Left ventricle myocardium inferior (tissue), 1 donor: ENCODE measurements around the gene IQSEC3. TPM values are rescaled to one million over a fixed set of nuclear protein-coding genes. Genes with fewer than 3 reads are reported as not detected.
"Not testable (repeated sequence)": the region's sequence is repeated elsewhere in the genome, so short reads cannot be mapped to it uniquely, and the experiment has no call there.

Experiments used
- DNase-seq: peaks from one replicate; pipeline ENCODE4 v3.0.0-alpha.2; 2020
- H3K27ac ChIP-seq: fragments of 200-600 bp; replicated peaks from 2 replicates; pipeline ENCODE4 v1.8.0; 2021
- H3K27me3 ChIP-seq: fragments of 200-600 bp; 2 replicates; pipeline ENCODE4 v1.8.0; 2021; ENCODE audit warnings: low read depth
- H3K36me3 ChIP-seq: fragments of 200-600 bp; 2 replicates; pipeline ENCODE4 v1.8.0; 2021
- H3K4me1 ChIP-seq: fragments of 200-600 bp; 2 replicates; pipeline ENCODE4 v1.8.0; 2021
- H3K4me3 ChIP-seq: fragments of 200-600 bp; 2 replicates; pipeline ENCODE4 v1.8.0; 2021; ENCODE audit warnings: mild to moderate bottlenecking, moderate library complexity
- H3K9me3 ChIP-seq: fragments of 200-600 bp; replicated peaks from 2 replicates; pipeline ENCODE4 v1.8.0; 2021
- intact Hi-C: fragments of 100-400 bp; cut with micrococcal nuclease; formaldehyde crosslinking; loops from one replicate; pipeline ENCODE4 v1.11.0; 2022
- total RNA-seq: library from RNA; stranded (reverse); fragmentation: NEBNext Ultra II Directional; extraction: Animal tissue kit (Norgen Biotek cat#: 25700); gene quantifications from one replicate; pipeline ENCODE4 v1.2.1, GENCODE V29; 2021
- TF ChIP-seq, protein P1 (sequence below): fragments of 200-600 bp; IDR thresholded peaks from 2 replicates; pipeline ENCODE4 v1.8.0; 2021; ENCODE audit warnings: antibody characterized with exemption, mild to moderate bottlenecking, borderline replicate concordance
- donor health status: DM: no; HTN: yes; CAD: no; lungs with severe emphysema.

Gene IQSEC3
- total RNA-seq, 1 donor from 2014 or later = 0.69 TPM

DNA sequence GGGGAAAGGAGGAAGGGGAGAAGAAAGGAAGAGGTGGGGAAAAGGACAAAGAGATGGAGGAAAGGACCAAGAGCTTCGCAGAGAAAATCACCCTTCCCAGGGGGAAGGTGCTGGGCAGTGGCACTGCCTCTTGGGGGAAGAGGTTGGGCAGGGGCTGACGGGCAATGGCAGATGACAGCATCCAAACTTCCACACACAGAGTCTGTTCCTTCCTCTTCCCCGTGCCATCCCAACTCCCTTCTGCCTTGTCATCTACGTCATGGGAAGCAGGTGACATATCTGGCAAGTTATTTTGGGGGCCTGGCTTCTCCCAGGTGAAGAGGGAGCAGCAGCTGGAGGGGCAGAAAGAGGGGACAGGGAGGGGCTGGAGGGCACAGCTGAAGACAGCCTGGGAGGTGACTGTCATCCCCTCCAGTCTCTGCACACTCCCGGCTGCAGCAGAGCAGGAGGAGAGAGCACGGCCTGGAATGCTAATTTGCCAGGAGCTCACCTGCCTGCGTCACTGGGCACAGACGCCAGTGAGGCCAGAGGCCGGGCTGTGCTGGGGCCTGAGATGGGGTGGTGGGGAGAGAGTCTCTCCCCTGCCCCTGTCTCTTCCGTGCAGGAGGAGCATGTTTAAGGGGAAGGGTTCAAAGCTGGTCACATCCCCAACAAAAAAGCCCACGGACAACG, 43.9 kb upstream of the IQSEC3 start:
- DNase-seq = no peak
- Histone ChIP-seq H3K27me3 (no peaks in the 10 kb centered on the region), H3K4me3 (no peak overlapping the region), H3K36me3 (peaks cover 33% of the 10 kb centered on the region), H3K27ac (no peak overlapping the region), H3K4me1 (peaks cover 12% of the 10 kb centered on the region), H3K9me3 (no peaks in the 10 kb centered on the region)
- TF ChIP-seq, protein P1, sequence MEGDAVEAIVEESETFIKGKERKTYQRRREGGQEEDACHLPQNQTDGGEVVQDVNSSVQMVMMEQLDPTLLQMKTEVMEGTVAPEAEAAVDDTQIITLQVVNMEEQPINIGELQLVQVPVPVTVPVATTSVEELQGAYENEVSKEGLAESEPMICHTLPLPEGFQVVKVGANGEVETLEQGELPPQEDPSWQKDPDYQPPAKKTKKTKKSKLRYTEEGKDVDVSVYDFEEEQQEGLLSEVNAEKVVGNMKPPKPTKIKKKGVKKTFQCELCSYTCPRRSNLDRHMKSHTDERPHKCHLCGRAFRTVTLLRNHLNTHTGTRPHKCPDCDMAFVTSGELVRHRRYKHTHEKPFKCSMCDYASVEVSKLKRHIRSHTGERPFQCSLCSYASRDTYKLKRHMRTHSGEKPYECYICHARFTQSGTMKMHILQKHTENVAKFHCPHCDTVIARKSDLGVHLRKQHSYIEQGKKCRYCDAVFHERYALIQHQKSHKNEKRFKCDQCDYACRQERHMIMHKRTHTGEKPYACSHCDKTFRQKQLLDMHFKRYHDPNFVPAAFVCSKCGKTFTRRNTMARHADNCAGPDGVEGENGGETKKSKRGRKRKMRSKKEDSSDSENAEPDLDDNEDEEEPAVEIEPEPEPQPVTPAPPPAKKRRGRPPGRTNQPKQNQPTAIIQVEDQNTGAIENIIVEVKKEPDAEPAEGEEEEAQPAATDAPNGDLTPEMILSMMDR = no peak
- intact Hi-C loops = no loop called here

DNA sequence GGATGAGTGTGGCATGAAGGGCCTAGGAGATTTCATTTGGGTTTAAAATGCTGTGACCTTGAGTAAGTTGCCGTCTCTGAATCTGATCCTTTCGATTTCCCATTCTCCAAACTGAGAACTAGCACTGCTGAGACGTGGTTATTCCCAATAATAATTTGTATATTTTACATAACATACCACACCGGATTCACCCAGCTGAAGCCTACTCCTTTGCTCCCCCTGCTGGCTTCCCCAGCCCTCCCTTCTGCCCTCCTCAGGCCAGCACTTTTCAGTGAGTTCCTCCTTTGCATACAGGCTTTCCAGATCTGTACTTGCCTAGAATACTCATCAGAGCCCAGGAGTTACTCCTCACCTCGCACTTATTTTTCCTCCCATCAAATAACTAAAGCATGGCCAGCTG, 38.7 kb upstream of the IQSEC3 start:
- H3K27ac ChIP-seq, DNase-seq: not testable (repeated sequence)

DNA sequence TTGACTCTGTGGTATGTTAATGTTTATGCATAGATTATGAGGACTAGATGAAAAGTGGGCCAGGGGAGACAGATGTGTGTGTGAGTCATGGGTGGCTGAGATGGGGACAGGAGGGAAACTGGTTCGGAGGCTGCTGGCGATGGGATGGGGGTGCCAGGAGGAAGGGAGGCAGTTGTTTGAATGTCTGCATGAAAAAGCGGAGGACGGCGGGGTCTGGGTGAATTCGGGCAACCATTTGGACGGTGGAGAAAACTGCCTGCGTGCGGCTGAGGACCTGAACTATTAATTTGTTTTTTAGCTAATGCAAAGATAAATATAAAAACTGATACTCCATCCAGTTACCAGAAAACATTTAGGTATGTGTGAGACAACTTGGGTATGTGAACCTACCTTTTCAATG, 27.8 kb upstream of the IQSEC3 start:
- intact Hi-C loops, H3K36me3 ChIP-seq: not testable (repeated sequence)

More for the DNA sequence above, 38.7 kb upstream of the IQSEC3 start:
- H3K4me1 ChIP-seq, H3K27me3 ChIP-seq, H3K36me3 ChIP-seq, H3K4me3 ChIP-seq, H3K9me3 ChIP-seq, intact Hi-C loops: not testable (repeated sequence)

DNA sequence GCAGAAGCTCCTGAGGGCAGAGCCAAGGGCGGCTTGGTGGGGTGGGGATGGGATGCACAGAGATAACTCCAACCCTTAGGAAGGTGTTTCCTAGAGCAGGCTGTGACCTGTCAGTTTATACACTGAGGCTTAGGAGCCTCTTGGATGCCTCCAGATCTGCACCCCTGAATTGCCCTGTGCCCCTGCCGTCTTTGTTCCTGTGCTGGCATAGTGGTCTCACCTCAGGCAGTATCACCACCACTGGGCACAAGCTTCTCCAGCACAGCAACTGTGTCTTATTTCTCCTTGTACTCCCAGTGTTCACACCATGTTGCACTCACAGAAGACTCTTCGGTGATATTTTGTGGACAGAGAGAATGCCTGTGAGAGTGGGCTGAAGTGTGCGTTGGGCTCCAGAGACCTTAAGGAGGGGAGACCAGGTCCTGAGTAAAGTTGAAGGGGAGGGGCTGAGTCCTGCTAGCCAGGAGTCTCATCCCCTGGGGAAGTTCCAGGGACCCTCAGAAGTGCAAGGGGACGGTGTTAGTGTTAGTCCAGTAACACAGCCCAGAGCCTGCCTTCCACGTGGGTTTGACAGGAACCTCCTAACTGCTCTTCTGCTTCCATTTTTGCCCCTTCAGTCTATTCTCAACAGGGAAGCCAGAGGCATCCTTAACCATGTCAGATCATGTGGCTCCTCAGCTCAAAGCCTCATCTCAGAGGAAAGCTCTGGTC, 26.9 kb upstream of the IQSEC3 start:
- intact Hi-C loops, H3K4me3 ChIP-seq, H3K9me3 ChIP-seq, DNase-seq, H3K27ac ChIP-seq, H3K36me3 ChIP-seq, H3K4me1 ChIP-seq: not testable (repeated sequence)
- peaks cover 24% of the 10 kb centered on the region for H3K27me3 ChIP-seq

More for the DNA sequence above, 27.8 kb upstream of the IQSEC3 start:
- H3K4me1 ChIP-seq, H3K9me3 ChIP-seq, H3K27ac ChIP-seq, DNase-seq, H3K4me3 ChIP-seq: not testable (repeated sequence)
- peaks cover 15% of the 10 kb centered on the region for H3K27me3 ChIP-seq

GRCh38 chr12:44352-44751, 22.2 kb upstream of the IQSEC3 start:
- intact Hi-C loops, H3K27ac ChIP-seq, H3K4me1 ChIP-seq, H3K36me3 ChIP-seq, H3K4me3 ChIP-seq, H3K9me3 ChIP-seq, DNase-seq: not testable (repeated sequence)
- H3K27me3 ChIP-seq = peaks cover 36% of the 10 kb centered on the region

DNA sequence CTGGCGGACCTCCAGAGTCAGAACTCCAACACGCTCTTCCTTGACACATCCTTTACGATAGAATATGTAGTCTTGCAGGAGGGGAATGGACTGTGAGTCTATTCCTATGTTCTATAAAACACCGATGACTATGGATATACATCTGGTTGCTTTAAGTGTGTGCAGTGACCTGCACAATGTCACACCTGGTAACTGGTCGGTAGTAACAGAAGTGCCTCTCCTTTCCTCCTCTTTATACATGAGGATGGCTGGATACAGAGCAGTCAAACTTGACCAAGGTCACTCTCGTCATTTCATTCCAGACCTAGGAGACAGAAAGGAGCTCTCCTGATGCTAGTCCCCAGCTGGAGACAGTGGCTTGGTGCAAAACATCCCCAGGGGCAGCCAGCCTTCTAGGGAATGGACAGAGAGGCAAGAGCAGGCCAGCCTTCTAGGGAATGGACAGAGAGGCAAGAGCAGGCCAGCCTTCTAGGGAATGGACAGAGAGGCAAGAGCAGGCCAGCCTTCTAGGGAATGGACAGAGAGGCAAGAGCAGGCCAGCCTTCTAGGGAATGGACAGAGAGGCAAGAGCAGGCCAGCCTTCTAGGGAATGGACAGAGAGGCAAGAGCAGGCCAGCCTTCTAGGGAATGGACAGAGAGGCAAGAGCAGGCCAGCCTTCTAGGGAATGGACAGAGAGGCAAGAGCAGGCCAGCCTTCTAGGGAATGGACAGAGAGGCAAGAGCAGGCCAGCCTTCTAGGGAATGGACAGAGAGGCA, 21.2 kb upstream of the IQSEC3 start:
- peaks cover 29% of the 10 kb centered on the region for H3K27me3 ChIP-seq
- DNase-seq, intact Hi-C loops, H3K9me3 ChIP-seq, H3K36me3 ChIP-seq, H3K27ac ChIP-seq, H3K4me3 ChIP-seq, H3K4me1 ChIP-seq: not testable (repeated sequence)

DNA sequence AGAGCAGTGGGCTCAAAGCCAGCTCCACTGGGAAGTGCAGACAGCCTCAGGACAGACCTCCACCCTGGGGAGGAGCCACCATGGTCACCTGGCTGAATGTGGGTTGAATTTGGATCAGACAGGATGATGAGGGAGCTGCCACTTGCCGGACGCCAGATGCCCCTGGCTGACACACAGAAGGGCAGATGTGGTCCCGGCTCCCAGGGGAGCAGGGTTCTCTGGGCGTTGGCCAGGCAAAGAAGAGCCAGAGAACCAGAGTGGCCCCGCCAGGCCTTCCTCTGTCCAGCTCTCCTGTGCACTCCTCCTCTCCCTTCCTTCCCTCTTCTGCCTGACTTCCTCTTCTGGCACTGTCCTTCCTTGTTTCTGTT, 20.6 kb upstream of the IQSEC3 start:
- DNase-seq, intact Hi-C loops: not testable (repeated sequence)

DNA sequence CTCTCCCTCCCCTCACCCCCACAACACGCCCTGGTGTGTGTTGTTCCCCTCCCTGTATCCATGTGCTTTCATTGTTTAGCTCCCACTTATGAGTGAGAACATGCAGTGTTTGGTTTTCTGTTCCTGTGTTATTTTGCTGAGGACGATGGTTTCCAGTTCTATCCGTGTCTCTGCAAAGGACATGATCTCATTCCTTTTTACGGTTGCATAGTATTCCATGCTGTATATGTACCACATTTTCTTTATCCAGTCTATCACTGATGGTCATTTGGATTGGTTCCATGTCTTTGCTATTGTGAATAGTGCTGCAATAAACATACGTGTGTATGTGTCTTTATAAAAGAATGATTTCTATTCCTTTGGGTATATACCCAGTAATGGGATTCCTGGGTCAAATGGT, 20.0 kb upstream of the IQSEC3 start:
- H3K4me1 ChIP-seq, H3K4me3 ChIP-seq, H3K36me3 ChIP-seq, DNase-seq, H3K27ac ChIP-seq, H3K9me3 ChIP-seq, intact Hi-C loops: not testable (repeated sequence)
- peaks cover 36% of the 10 kb centered on the region for H3K27me3 ChIP-seq

More for the DNA sequence above, 20.6 kb upstream of the IQSEC3 start:
- not testable (repeated sequence) for H3K27ac ChIP-seq, H3K4me3 ChIP-seq, H3K4me1 ChIP-seq, H3K36me3 ChIP-seq, H3K9me3 ChIP-seq
- H3K27me3 ChIP-seq = peaks cover 30% of the 10 kb centered on the region

GRCh38 chr12:47699-48226, 18.8 kb upstream of the IQSEC3 start:
- H3K4me3 ChIP-seq, H3K27ac ChIP-seq, H3K4me1 ChIP-seq, H3K9me3 ChIP-seq, H3K36me3 ChIP-seq, intact Hi-C loops, DNase-seq: not testable (repeated sequence)
- peaks cover 48% of the 10 kb centered on the region for H3K27me3 ChIP-seq

DNA sequence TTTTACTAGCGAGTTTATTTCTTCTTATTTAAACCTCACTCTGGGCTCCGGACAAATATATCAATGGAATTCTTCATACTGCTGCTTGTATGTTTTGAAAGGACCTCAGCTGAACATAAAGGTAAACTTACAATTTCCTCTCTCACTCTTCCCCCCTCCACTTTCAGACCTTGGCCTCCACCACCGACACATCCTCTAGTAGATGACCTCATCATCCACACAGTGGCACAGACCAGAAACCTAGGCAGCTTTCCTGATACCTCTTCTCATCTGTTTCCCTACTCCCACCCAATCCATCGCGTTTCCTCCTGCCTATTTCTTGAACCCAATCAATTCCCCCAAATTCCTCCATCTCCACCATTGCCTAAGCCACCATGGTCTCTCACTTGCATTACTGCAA, 17.4 kb upstream of the IQSEC3 start:
- H3K9me3 ChIP-seq, H3K36me3 ChIP-seq, H3K27ac ChIP-seq, H3K4me3 ChIP-seq, DNase-seq, H3K4me1 ChIP-seq, intact Hi-C loops: not testable (repeated sequence)
- H3K27me3 ChIP-seq = peaks cover 56% of the 10 kb centered on the region

DNA sequence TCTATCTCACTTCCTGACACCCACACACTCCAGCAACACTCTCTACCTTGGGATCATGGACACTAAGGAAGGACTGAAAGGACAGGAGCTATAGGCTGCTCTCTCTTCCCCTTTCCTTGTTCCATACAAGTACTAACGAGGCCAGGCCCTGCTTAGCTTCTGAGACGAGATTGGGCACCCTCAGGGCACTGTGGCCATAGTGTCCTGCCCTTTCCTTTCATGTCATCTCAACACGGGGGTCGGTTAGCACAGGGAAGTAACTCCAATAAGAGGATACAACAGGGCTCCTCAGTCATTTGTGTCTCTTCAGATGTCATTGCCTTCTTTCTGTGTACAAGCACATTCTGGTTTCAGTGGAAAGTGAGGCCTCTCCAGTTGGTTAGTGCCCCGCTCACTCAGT, 15.5 kb upstream of the IQSEC3 start:
- DNase-seq, H3K36me3 ChIP-seq, H3K4me3 ChIP-seq, intact Hi-C loops, H3K9me3 ChIP-seq, H3K27ac ChIP-seq, H3K4me1 ChIP-seq: not testable (repeated sequence)
- peaks cover 62% of the 10 kb centered on the region for H3K27me3 ChIP-seq

GRCh38 chr12:51962-52361, 14.6 kb upstream of the IQSEC3 start:
- DNase-seq, H3K4me1 ChIP-seq, intact Hi-C loops, H3K27ac ChIP-seq, H3K4me3 ChIP-seq, H3K36me3 ChIP-seq, H3K9me3 ChIP-seq: not testable (repeated sequence)
- H3K27me3 ChIP-seq = peaks cover 70% of the 10 kb centered on the region
